GM23248 (cell line): ENCODE measurements around the gene BCAR3. TPM values are rescaled to one million over a fixed set of nuclear protein-coding genes. Genes with fewer than 3 reads are reported as not detected.

ENCODE experiments used
- DNase-seq: peaks from one replicate; pipeline ENCODE4 v3.0.0-alpha.2; 2015
- H2AFZ ChIP-seq: fragments of 200-600 bp; sonication (generic); 2 replicates; pipeline ENCODE4 v1.6.1; 2016; ENCODE audit warnings: antibody characterized with exemption
- H3F3A ChIP-seq: fragments of 200-600 bp; sonication (generic); 2 replicates; pipeline ENCODE4 v1.6.1; 2016; ENCODE audit warnings: mild to moderate bottlenecking, antibody characterized with exemption, mixed run types; ENCODE audit not compliant: insufficient read depth
- H3K27ac ChIP-seq: fragments of 200-600 bp; sonication (generic); 2 replicates; pipeline ENCODE4 v1.5.1; 2016; ENCODE audit warnings: mild to moderate bottlenecking
- H3K27me3 ChIP-seq: fragments of 200-600 bp; sonication (generic); replicated peaks from 2 replicates; pipeline ENCODE4 v1.6.1; 2016; ENCODE audit warnings: mild to moderate bottlenecking; ENCODE audit not compliant: insufficient read depth
- H3K36me3 ChIP-seq: fragments of 200-600 bp; sonication (generic); 2 replicates; pipeline ENCODE4 v1.6.1; 2016; ENCODE audit warnings: low read depth, mild to moderate bottlenecking
- H3K4me1 ChIP-seq: fragments of 200-600 bp; sonication (generic); 2 replicates; pipeline ENCODE4 v1.6.1; 2016; ENCODE audit warnings: mild to moderate bottlenecking; ENCODE audit not compliant: insufficient read depth
- H3K4me2 ChIP-seq: fragments of 200-600 bp; sonication (generic); one replicate; pipeline ENCODE4 v1.6.1; 2016; ENCODE audit warnings: mild to moderate bottlenecking; ENCODE audit not compliant: unreplicated experiment
- H3K4me3 ChIP-seq: fragments of 200-600 bp; sonication (generic); 2 replicates; pipeline ENCODE4 v1.5.1; 2016; ENCODE audit warnings: mild to moderate bottlenecking
- H3K79me2 ChIP-seq: fragments of 200-600 bp; sonication (generic); 2 replicates; pipeline ENCODE4 v1.6.1; 2016; ENCODE audit warnings: mild to moderate bottlenecking; ENCODE audit not compliant: insufficient read depth
- H3K9ac ChIP-seq: fragments of 200-600 bp; sonication (generic); 2 replicates; pipeline ENCODE4 v1.6.1; 2016; ENCODE audit warnings: mild to moderate bottlenecking
- H3K9me2 ChIP-seq: fragments of 200-600 bp; sonication (generic); 2 replicates; pipeline ENCODE4 v1.6.1; 2016; ENCODE audit warnings: mixed run types, mild to moderate bottlenecking, moderate library complexity; ENCODE audit not compliant: insufficient read depth
- H3K9me3 ChIP-seq: fragments of 200-600 bp; sonication (generic); one replicate; pipeline ENCODE4 v1.6.1; 2017; ENCODE audit warnings: low read depth
- H4K20me1 ChIP-seq: fragments of 200-600 bp; sonication (generic); 2 replicates; pipeline ENCODE4 v1.6.0; 2016; ENCODE audit not compliant: insufficient read depth
- EZH2 ChIP-seq: fragments of 200-600 bp; sonication (generic); IDR thresholded peaks from 2 replicates; pipeline ENCODE4 v1.6.1; 2018; ENCODE audit warnings: antibody characterized with exemption, mild to moderate bottlenecking; ENCODE audit not compliant: insufficient read depth, poor library complexity, severe bottlenecking
- EZH2phosphoT487 ChIP-seq: fragments of 200-600 bp; sonication (generic); IDR thresholded peaks from 2 replicates; pipeline ENCODE4 v1.6.1; 2018; ENCODE audit warnings: antibody characterized with exemption, moderate library complexity, mild to moderate bottlenecking, low read depth; ENCODE audit not compliant: insufficient read depth
- WGBS, 2 experiments: methylation state at CpG; one replicate each; pipeline ENCODE4 v1.1.6; 2015 to 2017; ENCODE audit warnings: low lambda C conversion rate in 2 of 2, low coverage in 1 of 2; ENCODE audit errors: missing lambda C conversion rate in 2 of 2; 5-methylcytosine and 5-hydroxymethylcytosine counted together
- in situ Hi-C: fragments of 300-500 bp; cut with MboI; formaldehyde crosslinking; loops from 2 replicates; pipeline ENCODE4 v1.15.0; 2020
- polyA plus RNA-seq: library from polyadenylated mRNA; unstranded; fragments of >200 nt; fragmentation: Nextera tagmentation; extraction: Ambion mirVana; gene quantifications from 2 replicates; pipeline ENCODE4 v1.2.1, GENCODE V29; 2016
- total RNA-seq: library from RNA; depleted of rRNA; stranded (reverse); fragments of >200 nt; shearing (Covaris generic); gene quantifications from 2 replicates; pipeline ENCODE4 v1.2.3, GENCODE V29; 2014

The BCAR3 gene
- total and polyA plus RNA-seq, 2 experiments from 2014 or later = 65.1 to 83.2 TPM

- Histone ChIP-seq H3K4me1 (peaks cover under 1% of the 10 kb centered on the region; the same call in 1 of the 2 replicates), H3K9ac (no peak overlapping the region), H2AFZ (no peak overlapping the region), H3K9me2 (no peaks in the 10 kb centered on the region), H3K27ac (no peak overlapping the region), H4K20me1 (no peaks in the 10 kb centered on the region), H3K79me2 (no peaks in the 10 kb centered on the region), H3K4me2 (no peak overlapping the region), H3K4me3 (no peak overlapping the region), H3K27me3 (no peaks in the 10 kb centered on the region), H3F3A (no peaks in the 10 kb centered on the region), H3K9me3 (no peaks in the 10 kb centered on the region), H3K36me3 (no peaks in the 10 kb centered on the region)
- DNase-seq = peak; percentile 27
- TF ChIP-seq EZH2 = no peak
- TF ChIP-seq EZH2phosphoT487 = no peak
- WGBS, 2 experiments = 49 to 51% methylated on average over 13 of the region's 13 CpGs
- in situ Hi-C loops = no loop called here
These were observed 47.0 kb upstream of the BCAR3 start for GRCh38 chr1:93728480-93729131.

GRCh38 chr1:93723733-93724270, 42.2 kb upstream of the BCAR3 start:
- Histone ChIP-seq H3K4me2 (peak overlapping the region; percentile 17), H3K9me3 (no peaks in the 10 kb centered on the region), H3K4me3 (no peak overlapping the region), H3K36me3 (no peaks in the 10 kb centered on the region), H3K27ac (no peak overlapping the region), H3K4me1 (peaks cover 12% of the 10 kb centered on the region), H3K9me2 (no peaks in the 10 kb centered on the region), H3K27me3 (no peaks in the 10 kb centered on the region), H3F3A (no peaks in the 10 kb centered on the region), H3K9ac (no peak overlapping the region), H3K79me2 (no peaks in the 10 kb centered on the region), H2AFZ (0 out of 2 replicates have a peak overlapping the region, but pooled peaks have one; percentile 47), H4K20me1 (no peaks in the 10 kb centered on the region)
- TF ChIP-seq EZH2 (no peak), EZH2phosphoT487 (no peak)
- no peak for DNase-seq
- in situ Hi-C loops = no loop called here
- WGBS, 2 experiments = 95 to 98% methylated on average over 5 of the region's 5 CpGs

- Histone ChIP-seq H3K9me2 (no peaks in the 10 kb centered on the region), H4K20me1 (no peaks in the 10 kb centered on the region), H3K9ac (no peak overlapping the region), H3K4me1 (peaks cover 12% of the 10 kb centered on the region), H3K27ac (no peak overlapping the region), H2AFZ (peak overlapping the region; percentile 47; the same call in 1 of the 2 replicates), H3K4me3 (no peak overlapping the region), H3K9me3 (no peaks in the 10 kb centered on the region), H3K27me3 (no peaks in the 10 kb centered on the region), H3K36me3 (no peaks in the 10 kb centered on the region), H3K79me2 (no peaks in the 10 kb centered on the region), H3F3A (no peaks in the 10 kb centered on the region), H3K4me2 (peak overlapping the region; percentile 17)
- peak; percentile 52 for DNase-seq
- 68 to 73% methylated on average over 6 of the region's 6 CpGs for WGBS, 2 experiments
- in situ Hi-C loops = no loop called here
- TF ChIP-seq EZH2 (no peak), EZH2phosphoT487 (no peak)
These were observed 41.5 kb upstream of the BCAR3 start for GRCh38 chr1:93723110-93723509.

GRCh38 chr1:93722081-93723031, 40.7 kb upstream of the BCAR3 start:
- no peak for DNase-seq
- H2AFZ ChIP-seq = 0 out of 2 replicates have a peak overlapping the region, but pooled peaks have one; percentile 47
- H3K9me3 ChIP-seq = no peaks in the 10 kb centered on the region
- no peaks in the 10 kb centered on the region for H4K20me1 ChIP-seq
- peak overlapping the region; percentile 17 for H3K4me2 ChIP-seq
- H3K27ac ChIP-seq = no peak overlapping the region
- no peaks in the 10 kb centered on the region for H3K79me2 ChIP-seq
- no peak overlapping the region for H3K4me3 ChIP-seq
- in situ Hi-C loops = no loop called here
- H3F3A ChIP-seq = no peaks in the 10 kb centered on the region
- no peak for TF ChIP-seq EZH2phosphoT487
- no peak for TF ChIP-seq EZH2
- no peaks in the 10 kb centered on the region for H3K36me3 ChIP-seq
- H3K9me2 ChIP-seq = no peaks in the 10 kb centered on the region
- peaks cover 12% of the 10 kb centered on the region for H3K4me1 ChIP-seq
- 94 to 95% methylated on average over 20 to 21 of the region's 21 CpGs for WGBS, 2 experiments
- H3K9ac ChIP-seq = no peak overlapping the region
- H3K27me3 ChIP-seq = no peaks in the 10 kb centered on the region
